ENCODE data around the gene IL17REL. TPM values are rescaled to one million over a fixed set of nuclear protein-coding genes. Genes with fewer than 3 reads are reported as not detected.

The IL17REL gene
- total and polyA plus RNA-seq, 10 of the 15 experiments (the other 5 are each of a cell fraction or from before 2014, with no cell fraction given), result 0.03 TPM; not detected in 9

DNA sequence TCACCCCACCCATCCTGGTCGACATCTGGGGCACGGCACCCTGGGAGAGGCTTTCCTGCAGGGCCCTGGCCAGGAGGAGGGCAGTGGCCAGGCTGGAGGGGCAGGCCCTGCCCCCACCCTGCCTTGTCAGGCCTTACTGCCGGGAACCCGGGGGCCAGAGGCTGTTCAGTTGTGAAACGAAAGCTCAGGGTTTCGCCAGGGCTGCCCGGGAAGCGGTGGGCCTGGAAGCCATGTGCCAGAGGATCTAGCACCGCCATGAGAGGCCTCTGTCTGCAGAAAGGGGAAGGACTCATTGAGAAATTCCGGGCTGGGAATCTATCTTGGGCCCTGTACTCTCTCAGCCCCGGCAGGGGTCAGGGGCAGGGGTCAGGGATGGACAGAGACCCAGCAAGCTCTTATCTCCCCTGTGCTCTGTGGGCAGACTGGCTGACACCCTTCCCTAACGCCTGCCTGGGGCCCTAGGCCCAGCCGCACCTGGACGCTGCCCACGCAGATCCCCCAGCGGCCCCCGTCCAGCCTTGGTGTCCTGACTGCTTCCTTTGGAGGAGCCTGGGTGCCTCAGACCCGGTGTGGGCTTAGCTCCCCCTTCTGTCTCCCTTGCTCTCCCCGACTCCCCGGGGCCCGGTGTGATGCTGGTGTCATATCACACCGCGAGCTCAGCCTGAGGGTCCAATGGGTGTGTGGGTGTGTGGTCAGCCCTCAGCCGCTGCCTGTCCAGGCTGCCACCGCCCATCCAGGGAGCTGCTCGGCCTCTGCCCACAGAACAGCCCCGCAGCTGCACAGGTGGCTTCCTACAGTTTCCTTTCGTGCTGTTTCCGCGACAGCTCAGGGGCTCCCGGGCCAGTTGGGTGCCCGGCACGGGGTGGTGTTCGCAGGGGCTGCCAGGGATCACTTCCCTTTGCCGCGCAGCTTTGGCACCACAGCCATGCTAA, 45.5 kb downstream of the IL17REL start:
- H3K4me3 ChIP-seq, result no peak overlapping the region
- TF ChIP-seq SPI1 (IDR thresholded peaks at IDR 0.05; ENCODE audit: borderline replicate concordance, insufficient read depth, low read depth, low read length) (peak; percentile 55; the same call in 1 of the 2 replicates), BCL11A (IDR thresholded peaks at IDR 0.05; ENCODE audit: low read depth, low read length) (0 out of 2 replicates have a peak, but pooled peaks have one; percentile 14), SREBF1 (IDR thresholded peaks at IDR 0.05; ENCODE audit: low read length) (no peak), IKZF1 (conservative IDR thresholded peaks at IDR 0.05) (peak; percentile 63; the same call in 1 of the 2 replicates), ZNF207 (IDR thresholded peaks at IDR 0.05; ENCODE audit: borderline replicate concordance) (no peak), HDGF (IDR thresholded peaks at IDR 0.05) (0 out of 2 replicates have a peak, but pooled peaks have one; percentile 30), BHLHE40 (IDR thresholded peaks at IDR 0.05; ENCODE audit: borderline replicate concordance in 1 of 2, low read depth in 2 of 2, low read length in 1 of 2) (peak in 1 of 2 experiments; percentile 48; a peak in 2 of 4 replicates), EGR1 (IDR thresholded peaks at IDR 0.05; ENCODE audit: borderline replicate concordance in 1 of 2, low read depth in 2 of 2, low read length in 2 of 2) (0 out of 3 replicates have a peak, but pooled peaks of 1 of the 2 experiments have one; percentile 1), POLR2AphosphoS2 (IDR thresholded peaks at IDR 0.05; ENCODE audit: low read depth, low read length) (0 out of 2 replicates have a peak, but pooled peaks have one; percentile 46), RUNX3 (IDR thresholded peaks at IDR 0.05; ENCODE audit: low read length) (peak; percentile 23; the same call in 1 of the 2 replicates), IKZF2 (IDR thresholded peaks at IDR 0.05) (peak in 1 of 2 experiments; percentile 38; a peak in 2 of 4 replicates), NR2F1 (conservative IDR thresholded peaks at IDR 0.05) (peak; percentile 55), EED (IDR thresholded peaks at IDR 0.05; ENCODE audit: low read depth) (peak; percentile 33; the same call in 1 of the 2 replicates), GATAD2B (conservative IDR thresholded peaks at IDR 0.05; ENCODE audit: low read depth) (peak; percentile 22; the same call in 1 of the 2 replicates)
- TF ChIP-seq, protein P1, sequence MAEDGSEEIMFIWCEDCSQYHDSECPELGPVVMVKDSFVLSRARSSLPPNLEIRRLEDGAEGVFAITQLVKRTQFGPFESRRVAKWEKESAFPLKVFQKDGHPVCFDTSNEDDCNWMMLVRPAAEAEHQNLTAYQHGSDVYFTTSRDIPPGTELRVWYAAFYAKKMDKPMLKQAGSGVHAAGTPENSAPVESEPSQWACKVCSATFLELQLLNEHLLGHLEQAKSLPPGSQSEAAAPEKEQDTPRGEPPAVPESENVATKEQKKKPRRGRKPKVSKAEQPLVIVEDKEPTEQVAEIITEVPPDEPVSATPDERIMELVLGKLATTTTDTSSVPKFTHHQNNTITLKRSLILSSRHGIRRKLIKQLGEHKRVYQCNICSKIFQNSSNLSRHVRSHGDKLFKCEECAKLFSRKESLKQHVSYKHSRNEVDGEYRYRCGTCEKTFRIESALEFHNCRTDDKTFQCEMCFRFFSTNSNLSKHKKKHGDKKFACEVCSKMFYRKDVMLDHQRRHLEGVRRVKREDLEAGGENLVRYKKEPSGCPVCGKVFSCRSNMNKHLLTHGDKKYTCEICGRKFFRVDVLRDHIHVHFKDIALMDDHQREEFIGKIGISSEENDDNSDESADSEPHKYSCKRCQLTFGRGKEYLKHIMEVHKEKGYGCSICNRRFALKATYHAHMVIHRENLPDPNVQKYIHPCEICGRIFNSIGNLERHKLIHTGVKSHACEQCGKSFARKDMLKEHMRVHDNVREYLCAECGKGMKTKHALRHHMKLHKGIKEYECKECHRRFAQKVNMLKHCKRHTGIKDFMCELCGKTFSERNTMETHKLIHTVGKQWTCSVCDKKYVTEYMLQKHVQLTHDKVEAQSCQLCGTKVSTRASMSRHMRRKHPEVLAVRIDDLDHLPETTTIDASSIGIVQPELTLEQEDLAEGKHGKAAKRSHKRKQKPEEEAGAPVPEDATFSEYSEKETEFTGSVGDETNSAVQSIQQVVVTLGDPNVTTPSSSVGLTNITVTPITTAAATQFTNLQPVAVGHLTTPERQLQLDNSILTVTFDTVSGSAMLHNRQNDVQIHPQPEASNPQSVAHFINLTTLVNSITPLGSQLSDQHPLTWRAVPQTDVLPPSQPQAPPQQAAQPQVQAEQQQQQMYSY (CRISPR knock-in tag; IDR thresholded peaks at IDR 0.05), result 0 out of 2 replicates have a peak, but pooled peaks have one; percentile 7
- TF ChIP-seq, protein P2, sequence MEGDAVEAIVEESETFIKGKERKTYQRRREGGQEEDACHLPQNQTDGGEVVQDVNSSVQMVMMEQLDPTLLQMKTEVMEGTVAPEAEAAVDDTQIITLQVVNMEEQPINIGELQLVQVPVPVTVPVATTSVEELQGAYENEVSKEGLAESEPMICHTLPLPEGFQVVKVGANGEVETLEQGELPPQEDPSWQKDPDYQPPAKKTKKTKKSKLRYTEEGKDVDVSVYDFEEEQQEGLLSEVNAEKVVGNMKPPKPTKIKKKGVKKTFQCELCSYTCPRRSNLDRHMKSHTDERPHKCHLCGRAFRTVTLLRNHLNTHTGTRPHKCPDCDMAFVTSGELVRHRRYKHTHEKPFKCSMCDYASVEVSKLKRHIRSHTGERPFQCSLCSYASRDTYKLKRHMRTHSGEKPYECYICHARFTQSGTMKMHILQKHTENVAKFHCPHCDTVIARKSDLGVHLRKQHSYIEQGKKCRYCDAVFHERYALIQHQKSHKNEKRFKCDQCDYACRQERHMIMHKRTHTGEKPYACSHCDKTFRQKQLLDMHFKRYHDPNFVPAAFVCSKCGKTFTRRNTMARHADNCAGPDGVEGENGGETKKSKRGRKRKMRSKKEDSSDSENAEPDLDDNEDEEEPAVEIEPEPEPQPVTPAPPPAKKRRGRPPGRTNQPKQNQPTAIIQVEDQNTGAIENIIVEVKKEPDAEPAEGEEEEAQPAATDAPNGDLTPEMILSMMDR (IDR thresholded peaks at IDR 0.05 in 2 of 3, conservative IDR thresholded peaks at IDR 0.05 in 1 of 3; ENCODE audit: control insufficient read depth in 2 of 3, extremely low read depth in 1 of 3, insufficient read depth in 1 of 3, low read depth in 3 of 3, low read length in 3 of 3), result 0 out of 6 replicates have a peak, but pooled peaks of 1 of the 3 experiments have one; percentile 2

More for the DNA sequence above, 45.5 kb downstream of the IL17REL start:
- peak; percentile 2 for ATAC-seq
- intact Hi-C loops (cut with micrococcal nuclease; ENCODE audit: unreplicated experiment), result no loop called here
- peaks cover 2% of the 10 kb centered on the region; the same call in 1 of the 2 replicates for H4K20me1 ChIP-seq (ENCODE audit: control insufficient read depth, insufficient read depth)
- H3K4me2 ChIP-seq (ENCODE audit: control insufficient read depth, insufficient read depth), result peak overlapping the region; percentile 54
- peaks cover 39% of the 10 kb centered on the region for H3K4me1 ChIP-seq (ENCODE audit: control insufficient read depth, insufficient read depth, low read length)
- H2AFZ ChIP-seq (ENCODE audit: control insufficient read depth, low read depth, low read length), result no peak overlapping the region
- no TSS peak for BruUV-seq (replicated peaks)
- SMC1A ChIA-PET (ENCODE audit: uncharacterized antibody, unreplicated experiment), result interaction anchor here (0.7 to 1.5 kb wide), 5 partner anchors 33 to 63 kb away, joined by 3 to 7 read pairs (median 4); no protein-coding TSS in a partner anchor
- POLR2A ChIA-PET, result interaction anchor here (1.0 to 1.7 kb wide), 4 partner anchors 10 to 34 kb away, joined by 3 to 6 read pairs (median 4); no protein-coding TSS in a partner anchor
- WGBS (ENCODE audit: insufficient coverage, insufficient replicate concordance, low lambda C conversion rate, missing lambda C conversion rate), result 37% methylated on average over 33 of the region's 36 CpGs
- DNase-seq (ENCODE audit: low read depth, low spot score), result no peak
- H3K79me2 ChIP-seq (ENCODE audit: control insufficient read depth, insufficient read depth, low read length), result peaks cover 37% of the 10 kb centered on the region
- H3K27me3 ChIP-seq (replicated peaks in 1 of 2; ENCODE audit: control insufficient read depth in 2 of 2, insufficient read depth in 2 of 2, low read length in 1 of 2), result no peaks in the 10 kb centered on the region
- in situ Hi-C loops (cut with MboI), result loop anchor here (10.0 kb wide), 1 partner anchor 568 kb away; the partner anchor contains the start of gene TYMP
- peak overlapping the region; percentile 24 for H3K9ac ChIP-seq (ENCODE audit: control insufficient read depth, insufficient read depth, low read length)
- H3K9me3 ChIP-seq (replicated peaks; ENCODE audit: control insufficient read depth, insufficient read depth, low read length), result no peaks in the 10 kb centered on the region
- H3K36me3 ChIP-seq (ENCODE audit: control insufficient read depth in 2 of 2, insufficient read depth in 2 of 2, low read length in 1 of 2), result peaks cover 14 to 19% of the 10 kb centered on the region in 2 experiments
- RAD21 ChIA-PET (ENCODE audit: unreplicated experiment), result interaction anchor here (0.8 to 2.3 kb wide), 5 partner anchors 10 to 63 kb away, joined by 4 to 18 read pairs (median 5); no protein-coding TSS in a partner anchor
- no peak for FAIRE-seq
- H3K27ac ChIP-seq (ENCODE audit: control insufficient read depth, insufficient read depth), result peak overlapping the region; percentile 45
- CTCF ChIA-PET, result interaction anchor here (0.7 to 2.6 kb wide), 6 partner anchors 10 to 86 kb away, joined by 3 to 15 read pairs (median 5); no protein-coding TSS in a partner anchor
